Caco-2 (cell line): ENCODE data around the gene CIB1. TPM values are rescaled to one million over a fixed set of nuclear protein-coding genes. Genes with fewer than 3 reads are reported as not detected.

Source experiments
- BruUV-seq: library from RNA; stranded (reverse); fragments of 400-500 nt; replicated peaks from 2 replicates; lab custom pipeline; 2021; lab: Mats Ljungman, UMichigan
- CTCF ChIA-PET: fragments of 300-600 bp; sonication (Branson Sonifier 250); formaldehyde crosslinking; loops from one replicate; lab custom pipeline; 2022; ENCODE audit warnings: antibody characterized with exemption; lab: Charles Lee
- POLR2A ChIA-PET: fragments of 300-600 bp; sonication (Branson Sonifier 250); formaldehyde crosslinking; loops from one replicate; lab custom pipeline; 2022; ENCODE audit warnings: antibody characterized with exemption; lab: Charles Lee
- DNase-seq, 2 experiments: peaks; one replicate each; pipeline versions ENCODE4 v3.0.0 to v3.0.0-alpha.2; 2020 to 2022
- H3K27me3 ChIP-seq: replicated peaks from 2 replicates; pipeline ENCODE4 v1.6.0; 2011; ENCODE audit warnings: low read length; ENCODE audit not compliant: control insufficient read depth, insufficient read depth
- H3K36me3 ChIP-seq: 2 replicates; pipeline ENCODE4 v1.5.1; 2011; ENCODE audit warnings: low read length; ENCODE audit not compliant: control insufficient read depth, insufficient read depth
- H3K4me1 ChIP-seq: fragments of 250-450 bp; sonication (Bioruptor Pico); 2 replicates; pipeline ENCODE4 v1.5.1; 2020; ENCODE audit warnings: mild to moderate bottlenecking
- H3K4me3 ChIP-seq: 2 replicates; pipeline ENCODE4 v1.5.1; 2011; ENCODE audit warnings: low read depth, mild to moderate bottlenecking, control low read depth, low read length
- H3K9me3 ChIP-seq: fragments of 250-450 bp; sonication (Bioruptor Pico); 2 replicates; pipeline ENCODE4 v1.5.1; 2020; ENCODE audit warnings: mild to moderate bottlenecking, moderate library complexity
- H3K27ac Mint-ChIP-seq: one replicate; pipeline ENCODE4 v1.8.0; 2022; ENCODE audit warnings: mixed read lengths; ENCODE audit not compliant: unreplicated experiment
- H3K27me3 Mint-ChIP-seq: one replicate; pipeline ENCODE4 v1.8.0; 2022; ENCODE audit warnings: mixed read lengths; ENCODE audit not compliant: insufficient read depth, unreplicated experiment
- H3K36me3 Mint-ChIP-seq: one replicate; pipeline ENCODE4 v1.8.0; 2022; ENCODE audit warnings: mild to moderate bottlenecking, mixed read lengths; ENCODE audit not compliant: insufficient read depth, unreplicated experiment
- H3K4me1 Mint-ChIP-seq: one replicate; pipeline ENCODE4 v1.8.0; 2022; ENCODE audit warnings: low read depth, mixed read lengths; ENCODE audit not compliant: unreplicated experiment
- H3K4me3 Mint-ChIP-seq: one replicate; pipeline ENCODE4 v1.8.0; 2022; ENCODE audit warnings: mild to moderate bottlenecking, moderate library complexity, mixed read lengths; ENCODE audit not compliant: unreplicated experiment
- H3K9me3 Mint-ChIP-seq: one replicate; pipeline ENCODE4 v1.8.0; 2022; ENCODE audit warnings: mixed read lengths; ENCODE audit not compliant: unreplicated experiment
- intact Hi-C: fragments of 100-400 bp; cut with micrococcal nuclease; formaldehyde crosslinking; loops from one replicate; pipeline ENCODE4 v1.10.0; 2022; ENCODE audit not compliant: unreplicated experiment
- total RNA-seq: library from RNA; stranded (reverse); gene quantifications from 2 replicates; pipeline ENCODE4 v1.2.3, GENCODE V29; 2022
- TF ChIP-seq, protein P1 (sequence below), 2 experiments: fragments of 200-600 bp in 1 of 2; IDR thresholded peaks; 1 replicate in 1 of 2; 2 replicates in 1 of 2; pipeline versions ENCODE4 v1.5.1 to v1.8.0; 2011 to 2022; ENCODE audit warnings: antibody characterized with exemption in 1 of 2, control low read depth in 1 of 2, inconsistent platforms in 1 of 2, low read depth in 1 of 2, low read length in 1 of 2, mild to moderate bottlenecking in 1 of 2, moderate library complexity in 1 of 2; ENCODE audit not compliant: insufficient read depth in 1 of 2, severe bottlenecking in 1 of 2, unreplicated experiment in 1 of 2

CIB1 gene
- total RNA-seq, 1 experiment from 2014 or later: 37.7 TPM

DNA sequence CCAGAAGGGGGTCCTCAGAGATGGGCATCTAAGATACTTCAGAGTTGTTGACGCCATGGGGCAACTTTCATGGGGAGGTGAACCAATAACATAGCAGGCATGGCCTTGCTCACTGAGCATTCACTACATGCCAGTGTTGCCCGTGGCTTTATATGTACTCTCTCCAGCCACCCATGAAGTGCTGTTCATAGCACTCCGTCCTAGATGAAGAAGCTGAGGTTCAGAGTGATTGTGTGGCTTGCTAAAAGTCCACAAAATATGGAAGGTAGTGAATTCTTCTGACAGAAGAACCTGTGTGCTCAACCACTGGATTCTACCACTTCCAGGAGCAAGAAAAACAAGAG lies 42.4 kb downstream of the CIB1 start:
- H3K4me3 Mint-ChIP-seq: no peak overlapping the region
- H3K27ac Mint-ChIP-seq: no peak overlapping the region
- no peaks in the 10 kb centered on the region for H3K4me1 Mint-ChIP-seq
- H3K36me3 Mint-ChIP-seq: no peaks in the 10 kb centered on the region
- intact Hi-C loops: no loop called here
- ChIA-PET CTCF (interaction anchor here (0.6 kb wide), 1 partner anchor 201 kb away, joined by 3 read pairs; no protein-coding TSS in a partner anchor), POLR2A (interaction anchor here (0.5 kb wide), 2 partner anchors 42 to 211 kb away, joined by 3 read pairs; no protein-coding TSS in a partner anchor)
- H3K4me3 ChIP-seq: no peak overlapping the region
- no peak for DNase-seq
- H3K4me1 ChIP-seq: no peaks in the 10 kb centered on the region
- H3K9me3 ChIP-seq: no peaks in the 10 kb centered on the region
- H3K36me3 ChIP-seq: no peaks in the 10 kb centered on the region
- no peaks in the 10 kb centered on the region for H3K9me3 Mint-ChIP-seq
- no TSS peak for BruUV-seq
- no peaks in the 10 kb centered on the region for H3K27me3 ChIP-seq
- no peaks in the 10 kb centered on the region for H3K27me3 Mint-ChIP-seq
- TF ChIP-seq, protein P1, sequence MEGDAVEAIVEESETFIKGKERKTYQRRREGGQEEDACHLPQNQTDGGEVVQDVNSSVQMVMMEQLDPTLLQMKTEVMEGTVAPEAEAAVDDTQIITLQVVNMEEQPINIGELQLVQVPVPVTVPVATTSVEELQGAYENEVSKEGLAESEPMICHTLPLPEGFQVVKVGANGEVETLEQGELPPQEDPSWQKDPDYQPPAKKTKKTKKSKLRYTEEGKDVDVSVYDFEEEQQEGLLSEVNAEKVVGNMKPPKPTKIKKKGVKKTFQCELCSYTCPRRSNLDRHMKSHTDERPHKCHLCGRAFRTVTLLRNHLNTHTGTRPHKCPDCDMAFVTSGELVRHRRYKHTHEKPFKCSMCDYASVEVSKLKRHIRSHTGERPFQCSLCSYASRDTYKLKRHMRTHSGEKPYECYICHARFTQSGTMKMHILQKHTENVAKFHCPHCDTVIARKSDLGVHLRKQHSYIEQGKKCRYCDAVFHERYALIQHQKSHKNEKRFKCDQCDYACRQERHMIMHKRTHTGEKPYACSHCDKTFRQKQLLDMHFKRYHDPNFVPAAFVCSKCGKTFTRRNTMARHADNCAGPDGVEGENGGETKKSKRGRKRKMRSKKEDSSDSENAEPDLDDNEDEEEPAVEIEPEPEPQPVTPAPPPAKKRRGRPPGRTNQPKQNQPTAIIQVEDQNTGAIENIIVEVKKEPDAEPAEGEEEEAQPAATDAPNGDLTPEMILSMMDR (IDR thresholded peaks at IDR 0.05; ENCODE audit: insufficient read depth in 1 of 2, low read depth in 1 of 2, low read length in 1 of 2, severe bottlenecking in 1 of 2, unreplicated experiment in 1 of 2): no peak

DNA sequence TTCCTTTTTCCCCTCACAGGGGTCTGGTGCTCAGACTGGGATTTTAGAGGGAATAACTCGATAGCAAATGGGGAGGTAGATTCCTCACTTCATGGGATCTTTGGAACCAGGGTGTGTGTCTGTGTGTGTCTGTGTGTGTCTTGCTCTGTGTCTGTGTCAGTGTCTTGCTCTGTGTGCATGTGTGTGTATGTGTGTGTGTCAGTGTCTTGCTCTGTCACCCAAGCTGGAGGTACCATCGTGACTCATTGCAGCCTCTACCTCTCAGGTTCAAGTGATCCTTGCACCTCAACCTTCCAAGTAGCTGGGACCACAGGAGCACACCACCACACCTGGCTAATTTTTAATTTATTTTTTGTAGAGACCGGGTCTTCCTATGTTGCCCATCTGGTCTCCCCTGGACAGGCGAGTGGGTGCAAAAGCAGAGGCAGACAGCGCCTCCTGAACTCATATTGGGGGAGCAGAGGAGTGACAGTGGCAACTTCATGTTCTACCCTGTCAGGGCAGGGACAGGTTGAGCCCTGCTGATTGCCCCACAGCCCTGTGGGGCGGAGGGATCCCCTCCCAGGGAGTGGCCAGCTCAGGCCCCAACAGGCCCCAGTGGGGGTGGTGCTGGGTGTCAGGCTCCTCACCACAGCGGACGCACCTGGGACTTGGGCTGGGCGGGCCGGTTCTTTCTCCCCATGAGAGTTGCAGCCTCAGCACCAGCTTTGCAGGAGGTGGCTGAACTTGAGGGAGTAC lies 43.0 kb downstream of the CIB1 start:
- Histone ChIP-seq H3K9me3 (no peaks in the 10 kb centered on the region), H3K4me1 (no peaks in the 10 kb centered on the region), H3K27me3 (no peaks in the 10 kb centered on the region), H3K36me3 (no peaks in the 10 kb centered on the region), H3K4me3 (no peak overlapping the region)
- no peaks in the 10 kb centered on the region for H3K27me3 Mint-ChIP-seq
- CTCF ChIA-PET: no interaction called here
- intact Hi-C loops: no loop called here
- TF ChIP-seq, protein P1 (IDR thresholded peaks at IDR 0.05; ENCODE audit: insufficient read depth in 1 of 2, low read depth in 1 of 2, low read length in 1 of 2, severe bottlenecking in 1 of 2, unreplicated experiment in 1 of 2): no peak
- POLR2A ChIA-PET: interaction anchor here (0.5 kb wide), 1 partner anchor 211 kb away, joined by 3 read pairs; no protein-coding TSS in a partner anchor
- BruUV-seq: no TSS peak
- H3K27ac Mint-ChIP-seq: peak overlapping the region; percentile 12
- H3K9me3 Mint-ChIP-seq: no peaks in the 10 kb centered on the region
- no peaks in the 10 kb centered on the region for H3K4me1 Mint-ChIP-seq
- H3K4me3 Mint-ChIP-seq: no peak overlapping the region
- no peak for DNase-seq
- no peaks in the 10 kb centered on the region for H3K36me3 Mint-ChIP-seq

DNA sequence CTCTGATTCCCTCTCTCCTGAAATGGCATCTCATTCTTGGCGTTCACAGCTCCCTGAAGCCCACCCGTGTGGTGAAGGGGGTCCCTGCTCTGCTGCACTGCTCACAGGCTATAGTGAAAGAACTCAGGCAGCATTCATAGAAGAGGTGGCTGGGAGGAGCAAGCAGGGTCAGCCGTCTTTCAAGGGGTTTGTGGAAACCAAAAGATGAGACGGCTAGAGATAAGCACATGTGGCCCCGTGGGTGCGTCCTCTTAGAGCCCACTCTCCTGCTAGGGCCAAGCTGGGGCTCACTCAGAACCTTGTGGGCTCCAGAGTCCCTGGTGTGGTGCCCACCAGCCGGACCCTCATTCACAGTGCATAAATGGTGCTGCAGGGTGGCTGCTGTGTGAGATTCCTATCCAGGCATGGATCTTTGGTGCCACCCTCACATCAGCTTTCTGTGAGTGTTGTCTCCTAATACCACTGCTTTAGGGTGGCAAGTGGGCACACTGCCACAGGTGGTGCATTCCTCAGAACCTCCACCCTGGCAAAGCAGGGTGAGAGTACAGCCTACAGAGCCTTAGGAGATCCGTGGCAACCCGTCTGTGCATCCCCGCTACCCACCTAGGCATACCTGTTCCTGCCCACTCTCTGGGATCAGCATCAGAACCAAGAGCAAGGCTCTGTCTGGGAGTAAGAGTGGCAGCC lies 43.8 kb downstream of the CIB1 start:
- no peaks in the 10 kb centered on the region for H3K9me3 ChIP-seq
- H3K27me3 ChIP-seq: no peaks in the 10 kb centered on the region
- intact Hi-C loops: no loop called here
- Mint-ChIP-seq H3K9me3 (no peaks in the 10 kb centered on the region), H3K27me3 (no peaks in the 10 kb centered on the region), H3K27ac (peak overlapping the region; percentile 12), H3K4me1 (no peaks in the 10 kb centered on the region), H3K36me3 (peaks cover 6% of the 10 kb centered on the region), H3K4me3 (no peak overlapping the region)
- H3K4me3 ChIP-seq: no peak overlapping the region
- ChIA-PET POLR2A (no interaction called here), CTCF (interaction anchor here (0.6 to 1.3 kb wide), 2 partner anchors 11 to 756 kb away, joined by 3 to 6 read pairs; partner anchors contain the start of gene SEMA4B)
- 0 out of 2 replicates have a peak, but pooled peaks cover 4% of the 10 kb centered on the region for H3K4me1 ChIP-seq
- TF ChIP-seq, protein P1 (IDR thresholded peaks at IDR 0.05; ENCODE audit: insufficient read depth in 1 of 2, low read depth in 1 of 2, low read length in 1 of 2, severe bottlenecking in 1 of 2, unreplicated experiment in 1 of 2): no peak
- no TSS peak for BruUV-seq
- DNase-seq: no peak
- no peaks in the 10 kb centered on the region for H3K36me3 ChIP-seq
